T-helper 1 cell treated with Interleukin-12 subunit alpha and Interleukin-12 subunit beta and Interleukin-4 antibody, amounts not matched to agents 30 ng/mL and 1 ng/mL, for 36 hours (primary cell): ENCODE results near the gene FXYD5. TPM values are rescaled to one million over a fixed set of nuclear protein-coding genes. Genes with fewer than 3 reads are reported as not detected.
"Not testable (repeated sequence)": the region's sequence is repeated elsewhere in the genome, so short reads cannot be mapped to it uniquely, and the experiment has no call there.

Experiments used
- intact Hi-C: fragments of 100-400 bp; cut with micrococcal nuclease; formaldehyde crosslinking; loops from one replicate; pipeline ENCODE4 v1.15.1; 2024
- total RNA-seq: library from RNA; stranded (reverse); gene quantifications from 2 replicates; pipeline ENCODE4 v1.2.3, GENCODE V29; 2022

FXYD5 gene
- total RNA-seq, 1 donor from 2014 or later = 365 TPM

GRCh38 chr19:35174226-35174625 lies 19.7 kb downstream of the FXYD5 start:
- intact Hi-C loops = loop anchor here (5.0 kb wide), 1 partner anchor 33 kb away; no protein-coding TSS in a partner anchor

GRCh38 chr19:35176181-35176570 lies 21.6 kb downstream of the FXYD5 start:
- intact Hi-C loops = no loop called here

GRCh38 chr19:35177377-35178274 lies 23.1 kb downstream of the FXYD5 start:
- intact Hi-C loops = no loop called here

GRCh38 chr19:35178701-35179100 lies 24.2 kb downstream of the FXYD5 start:
- intact Hi-C loops = no loop called here

- intact Hi-C loops = no loop called here
Observed at GRCh38 chr19:35179830-35180229, 25.3 kb downstream of the FXYD5 start.

- intact Hi-C loops = no loop called here
Observed at GRCh38 chr19:35181387-35181786, 26.9 kb downstream of the FXYD5 start.

- intact Hi-C loops = no loop called here
Observed at GRCh38 chr19:35184267-35184666, 29.7 kb downstream of the FXYD5 start.

GRCh38 chr19:35184884-35185283 lies 30.3 kb downstream of the FXYD5 start:
- intact Hi-C loops = no loop called here

GRCh38 chr19:35194012-35194984 lies 39.8 kb downstream of the FXYD5 start:
- intact Hi-C loops = loop anchor here (5.0 kb wide), 1 partner anchor 73 kb away; the partner anchor contains the start of gene USF2

- intact Hi-C loops = no loop called here
Observed at GRCh38 chr19:35195830-35196229, 41.3 kb downstream of the FXYD5 start.

GRCh38 chr19:35196861-35197260 lies 42.3 kb downstream of the FXYD5 start:
- intact Hi-C loops = not testable (repeated sequence)

GRCh38 chr19:35199481-35199880 lies 44.9 kb downstream of the FXYD5 start:
- intact Hi-C loops = no loop called here

GRCh38 chr19:35202722-35203688 lies 48.5 kb downstream of the FXYD5 start:
- intact Hi-C loops = no loop called here

GRCh38 chr19:35204799-35205732 lies 50.5 kb downstream of the FXYD5 start:
- intact Hi-C loops = loop anchor here (5.0 kb wide), 1 partner anchor 33 kb away; no protein-coding TSS in a partner anchor

GRCh38 chr19:35205733-35206323 lies 51.3 kb downstream of the FXYD5 start:
- intact Hi-C loops = loop anchor here (1.0 to 5.0 kb wide), 2 partner anchors 34 to 51 kb away; no protein-coding TSS in a partner anchor

- intact Hi-C loops = loop anchor here (1.0 to 5.0 kb wide), 2 partner anchors 34 to 51 kb away; no protein-coding TSS in a partner anchor
Observed at GRCh38 chr19:35206379-35206778, 51.8 kb downstream of the FXYD5 start.

- intact Hi-C loops = loop anchor here (1.0 to 5.0 kb wide), 2 partner anchors 35 to 52 kb away; no protein-coding TSS in a partner anchor
Observed at GRCh38 chr19:35206855-35207254, 52.3 kb downstream of the FXYD5 start.

GRCh38 chr19:35207391-35207871 lies 52.9 kb downstream of the FXYD5 start:
- intact Hi-C loops = loop anchor here (5.0 kb wide), 1 partner anchor 35 kb away; no protein-coding TSS in a partner anchor
